ENCODE measurements around the gene ZBTB20.

ZBTB20 gene

GRCh38 chr3:114664006-114664405, 483.1 kb downstream of the ZBTB20 start:
- no peak for FAIRE-seq

GRCh38 chr3:114660808-114661207, 486.3 kb downstream of the ZBTB20 start:
- no peak for FAIRE-seq

- no peak for FAIRE-seq
These were observed 487.0 kb downstream of the ZBTB20 start for GRCh38 chr3:114660124-114660523.

GRCh38 chr3:114659109-114660061, 487.7 kb downstream of the ZBTB20 start:
- FAIRE-seq: no peak

- no peak for FAIRE-seq
These were observed 495.5 kb downstream of the ZBTB20 start for GRCh38 chr3:114651555-114651954.

GRCh38 chr3:114650808-114651207, 496.3 kb downstream of the ZBTB20 start:
- FAIRE-seq: no peak

- FAIRE-seq: no peak
These were observed 497.8 kb downstream of the ZBTB20 start for GRCh38 chr3:114649331-114649730.

GRCh38 chr3:114646526-114646925, 500.6 kb downstream of the ZBTB20 start:
- FAIRE-seq: no peak

- FAIRE-seq: no peak
These were observed 501.7 kb downstream of the ZBTB20 start for GRCh38 chr3:114645392-114645791.

- FAIRE-seq: no peak
These were observed 502.7 kb downstream of the ZBTB20 start for GRCh38 chr3:114644367-114644766.

GRCh38 chr3:114642951-114643741, 503.9 kb downstream of the ZBTB20 start:
- FAIRE-seq: no peak

GRCh38 chr3:114640126-114640525, 507.0 kb downstream of the ZBTB20 start:
- FAIRE-seq: no peak

- FAIRE-seq: no peak
These were observed 507.9 kb downstream of the ZBTB20 start for GRCh38 chr3:114639171-114639570.

GRCh38 chr3:114635878-114636277, 511.2 kb downstream of the ZBTB20 start:
- FAIRE-seq: no peak

- FAIRE-seq: no peak
These were observed 512.5 kb downstream of the ZBTB20 start for GRCh38 chr3:114634635-114635034.

GRCh38 chr3:114632757-114633424, 514.2 kb downstream of the ZBTB20 start:
- no peak for FAIRE-seq

- FAIRE-seq: no peak
These were observed 519.3 kb downstream of the ZBTB20 start for GRCh38 chr3:114627770-114628169.

GRCh38 chr3:114626751-114627150, 520.3 kb downstream of the ZBTB20 start:
- FAIRE-seq: no peak

- no peak for FAIRE-seq
These were observed 522.4 kb downstream of the ZBTB20 start for GRCh38 chr3:114624571-114625181.

- FAIRE-seq: no peak
These were observed 523.0 kb downstream of the ZBTB20 start for GRCh38 chr3:114624047-114624445.

GRCh38 chr3:114623420-114624046, 523.6 kb downstream of the ZBTB20 start:
- no peak for FAIRE-seq

GRCh38 chr3:114622001-114622400, 525.1 kb downstream of the ZBTB20 start:
- no peak for FAIRE-seq

Data from G401.6 (cell line).